Activated naive CD4-positive, alpha-beta T cell treated with anti-CD3 and anti-CD28 coated beads for 36 hours (primary cell): ENCODE data around the gene IFT172. TPM values are rescaled to one million over a fixed set of nuclear protein-coding genes. Genes with fewer than 3 reads are reported as not detected.
"Not testable (repeated sequence)": the region's sequence is repeated elsewhere in the genome, so short reads cannot be mapped to it uniquely, and the experiment has no call there.

Source experiments
- CTCF ChIA-PET: fragments of 350-600 bp; sonication (Branson Sonifier 250); formaldehyde crosslinking; loops from one replicate; lab custom pipeline; 2021; ENCODE audit warnings: antibody characterized with exemption; lab: Charles Lee
- DNase-seq: peaks from one replicate; pipeline ENCODE4 v3.0.0-alpha.2; 2020
- H3K27ac Mint-ChIP-seq: one replicate; pipeline ENCODE4 v1.8.0; 2021; ENCODE audit warnings: mild to moderate bottlenecking, mixed read lengths
- H3K27me3 Mint-ChIP-seq: one replicate; pipeline ENCODE4 v1.8.0; 2021; ENCODE audit warnings: low read depth, mixed read lengths
- H3K36me3 Mint-ChIP-seq: one replicate; pipeline ENCODE4 v1.8.0; 2021; ENCODE audit warnings: low read depth, mixed read lengths
- H3K4me1 Mint-ChIP-seq: one replicate; pipeline ENCODE4 v1.8.0; 2021; ENCODE audit warnings: low read depth, mixed read lengths
- H3K4me3 Mint-ChIP-seq: one replicate; pipeline ENCODE4 v1.8.0; 2021; ENCODE audit warnings: mild to moderate bottlenecking, moderate library complexity, mixed read lengths
- H3K9me3 Mint-ChIP-seq: one replicate; pipeline ENCODE4 v1.8.0; 2021; ENCODE audit warnings: mixed read lengths
- intact Hi-C: fragments of 100-400 bp; cut with micrococcal nuclease; formaldehyde crosslinking; loops from one replicate; pipeline ENCODE4 v1.15.1; 2023
- total RNA-seq, 2 experiments: library from RNA; stranded (reverse); gene quantifications; one replicate each; pipeline ENCODE4 v1.2.3, GENCODE V29; 2021

IFT172 gene
- total RNA-seq, 2 experiments from 2014 or later = 9.2 to 12.7 TPM

DNA sequence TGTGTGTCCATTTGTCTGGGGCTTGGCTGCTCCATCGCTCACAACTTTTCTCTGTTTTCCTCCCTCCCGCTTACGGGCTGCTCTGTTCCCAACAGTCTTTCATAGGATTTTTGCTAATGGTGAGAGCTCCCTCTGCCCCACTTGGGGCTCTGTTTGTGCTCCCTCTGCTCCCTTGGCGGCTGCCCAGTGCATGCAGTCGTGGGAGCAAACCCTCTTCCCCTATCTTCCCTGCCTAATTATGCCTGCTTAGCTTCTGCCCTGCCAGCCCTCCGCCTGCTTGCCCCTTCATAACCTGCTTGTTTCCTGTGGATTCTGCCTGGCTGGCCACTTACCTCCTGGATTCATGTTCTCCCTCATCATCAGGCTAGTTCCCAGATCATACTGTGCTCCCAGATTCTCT lies 53.9 kb downstream of the IFT172 start:
- no peak for DNase-seq
- peaks cover 19% of the 10 kb centered on the region for H3K4me1 Mint-ChIP-seq
- intact Hi-C loops = no loop called here
- peaks cover 26% of the 10 kb centered on the region for H3K36me3 Mint-ChIP-seq
- H3K27me3 Mint-ChIP-seq = no peaks in the 10 kb centered on the region
- H3K9me3 Mint-ChIP-seq = no peaks in the 10 kb centered on the region
- H3K4me3 Mint-ChIP-seq = no peak overlapping the region
- CTCF ChIA-PET = interaction anchor here (1.5 kb wide), 1 partner anchor 248 kb away, joined by 4 read pairs; no protein-coding TSS in a partner anchor
- no peak overlapping the region for H3K27ac Mint-ChIP-seq

DNA sequence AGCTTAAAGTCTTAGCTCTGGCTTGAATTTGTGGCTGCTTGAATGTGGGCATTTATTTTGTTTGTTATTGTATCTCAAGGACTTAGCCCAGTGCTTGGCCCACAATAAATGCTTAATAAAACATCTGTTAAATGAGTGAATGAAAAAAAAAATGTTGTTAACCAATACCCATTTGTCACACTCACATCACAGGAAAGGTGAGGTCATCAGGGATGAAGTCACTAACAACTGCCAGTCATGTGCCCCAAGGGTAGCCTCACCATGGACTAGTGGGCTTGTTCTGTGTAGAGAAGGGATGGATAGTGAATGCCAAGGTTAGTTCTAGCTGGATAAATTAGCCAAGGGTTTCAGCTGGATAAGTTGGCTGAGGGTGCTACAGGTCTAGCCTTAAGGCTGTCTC lies 58.1 kb downstream of the IFT172 start:
- Mint-ChIP-seq H3K27me3 (no peaks in the 10 kb centered on the region), H3K4me3 (peak overlapping the region; percentile 44), H3K27ac (peak overlapping the region; percentile 93), H3K9me3 (no peaks in the 10 kb centered on the region), H3K4me1 (peaks cover 31% of the 10 kb centered on the region), H3K36me3 (peaks cover 17% of the 10 kb centered on the region)
- intact Hi-C loops = loop anchor here (2.0 kb wide), 1 partner anchor 51 kb away; the partner anchor contains the start of gene ZNF513
- CTCF ChIA-PET = interaction anchor here (1.1 to 4.2 kb wide), 9 partner anchors 10 to 251 kb away, joined by 4 to 35 read pairs (median 8); partner anchors contain the start of genes EIF2B4, PPM1G, SNX17 and ZNF513
- peak; percentile 63 for DNase-seq

DNA sequence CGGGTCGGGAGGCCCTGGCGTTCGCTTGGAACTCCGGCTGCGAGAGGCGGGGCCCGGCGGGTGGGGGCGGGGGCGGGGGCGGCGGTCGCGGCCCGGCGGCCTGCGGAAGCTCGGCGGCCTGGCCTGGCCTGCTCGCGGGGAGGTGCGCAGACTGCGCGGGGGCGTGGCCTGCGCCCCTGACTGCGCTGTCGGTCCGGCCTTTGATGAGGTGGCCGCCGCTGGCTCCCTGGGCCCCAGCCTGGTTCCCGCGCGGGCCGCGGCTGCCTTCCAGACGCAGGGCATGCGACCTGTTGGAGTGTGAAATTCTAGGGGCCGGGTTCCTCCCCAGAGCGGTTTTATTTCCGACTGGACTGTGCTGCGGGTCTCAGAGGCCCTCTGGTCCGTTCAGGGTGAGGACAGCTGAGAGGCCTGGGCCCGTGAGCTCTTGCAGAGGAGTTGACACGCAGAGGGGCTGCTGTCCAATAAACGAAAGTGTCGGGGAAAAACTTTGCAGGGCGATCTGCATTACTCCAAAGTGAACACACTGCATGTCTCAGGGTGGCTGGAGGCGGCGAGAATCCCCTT lies 60.5 kb downstream of the IFT172 start:
- CTCF ChIA-PET = interaction anchor here (1.8 to 4.2 kb wide), 5 partner anchors 20 to 253 kb away, joined by 4 to 35 read pairs (median 13); partner anchors contain the start of genes PPM1G and ZNF513
- Mint-ChIP-seq H3K27me3 (no peaks in the 10 kb centered on the region), H3K4me3 (peak overlapping the region; percentile 98), H3K27ac (peak overlapping the region; percentile 93), H3K4me1 (peaks cover 31% of the 10 kb centered on the region), H3K9me3 (no peaks in the 10 kb centered on the region), H3K36me3 (peaks cover 16% of the 10 kb centered on the region)
- DNase-seq = peak; percentile 67
- intact Hi-C loops = loop anchor here (1.0 to 2.0 kb wide), 11 partner anchors 20 to 379 kb away; partner anchors contain the start of genes ATRAID, CCDC121, EIF2B4 and GPN1

DNA sequence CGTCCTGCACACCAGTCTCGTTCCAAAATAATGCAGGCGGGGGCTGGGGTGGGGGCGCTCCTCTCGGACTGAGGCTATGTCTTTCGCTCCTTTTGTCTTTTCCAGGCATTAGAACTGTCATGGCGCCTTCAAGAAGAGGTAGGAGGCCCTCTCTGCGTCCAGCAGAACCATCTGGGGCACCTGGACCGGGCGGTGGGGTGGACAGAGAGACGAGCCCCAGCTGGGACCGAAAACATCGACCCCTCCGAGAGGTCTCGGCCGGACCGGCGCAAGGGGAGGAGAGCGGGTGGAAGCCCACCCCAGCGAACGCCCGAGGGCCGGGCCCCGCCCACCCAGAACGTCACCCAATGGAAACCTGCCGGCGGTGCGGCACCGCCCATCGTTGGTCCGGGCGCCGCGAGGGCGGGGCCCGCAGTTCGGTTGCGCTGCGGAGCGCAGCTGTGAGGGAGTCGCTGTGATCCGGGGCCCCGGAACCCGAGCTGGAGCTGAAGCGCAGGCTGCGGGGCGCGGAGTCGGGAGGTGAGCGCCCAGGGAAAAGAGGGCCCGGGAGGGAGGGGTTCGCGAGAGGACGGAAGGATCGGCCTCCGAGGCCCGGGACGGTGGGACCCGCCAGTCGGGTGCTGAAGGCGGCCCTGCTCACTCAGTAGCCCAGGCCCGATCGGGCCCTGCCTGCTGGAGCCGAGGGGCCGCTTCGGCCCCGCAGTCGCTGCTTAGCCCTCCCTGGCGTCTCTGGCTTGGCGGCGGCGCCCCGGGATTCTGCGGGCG lies 61.1 kb downstream of the IFT172 start, which contains the start of gene NRBP1:
Gene NRBP1 (plus strand): TSS at position 419 of the 765 bp plus-strand sequence. CDS start 4,643 bp downstream, outside the sequence.
- no peaks in the 10 kb centered on the region for H3K27me3 Mint-ChIP-seq
- DNase-seq = peak; percentile 94
- CTCF ChIA-PET = interaction anchor here (3.2 to 4.2 kb wide), 3 partner anchors 20 to 254 kb away, joined by 13 to 35 read pairs (median 29); partner anchors contain the start of genes PPM1G and ZNF513
- peak within 1 kb of the TSS; percentile 94 for H3K27ac Mint-ChIP-seq
- intact Hi-C loops = loop anchor here (1.0 to 2.0 kb wide), 10 partner anchors 19 to 378 kb away; partner anchors contain the start of genes ATRAID, CCDC121, EIF2B4 and GPN1
- H3K4me3 Mint-ChIP-seq = peak within 1 kb of the TSS; percentile 98
- H3K4me1 Mint-ChIP-seq = peaks cover 31% of the 10 kb centered on the region
- no peaks in the 10 kb centered on the region for H3K9me3 Mint-ChIP-seq
- peaks cover 10% of the 10 kb centered on the region for H3K36me3 Mint-ChIP-seq

DNA sequence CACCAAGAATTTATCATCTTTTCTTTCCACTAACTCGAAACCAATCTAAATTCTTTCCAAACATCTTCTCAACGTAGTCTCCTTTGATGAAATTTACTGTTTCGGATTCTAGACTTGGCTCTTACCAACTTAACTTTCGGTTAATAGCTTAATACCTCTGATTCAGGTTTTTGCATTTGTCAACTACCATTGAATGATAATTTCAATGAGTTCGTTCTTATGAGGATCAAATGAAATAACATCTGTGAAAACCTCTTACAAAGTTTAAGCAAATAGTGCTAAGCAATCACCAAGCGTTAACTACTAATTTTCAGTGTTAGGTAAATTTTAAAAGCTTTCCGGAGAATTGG lies 61.7 kb downstream of the IFT172 start:
- intact Hi-C loops = loop anchor here (1.0 to 2.0 kb wide), 10 partner anchors 19 to 378 kb away; partner anchors contain the start of genes ATRAID, CCDC121, EIF2B4 and GPN1
- peaks cover 25% of the 10 kb centered on the region for H3K4me1 Mint-ChIP-seq
- peaks cover 7% of the 10 kb centered on the region for H3K36me3 Mint-ChIP-seq
- H3K27ac Mint-ChIP-seq = peak overlapping the region; percentile 94
- H3K27me3 Mint-ChIP-seq = no peaks in the 10 kb centered on the region
- CTCF ChIA-PET = interaction anchor here (4.2 kb wide), 1 partner anchor 19 kb away, joined by 35 read pairs; the partner anchor contains the start of gene PPM1G
- peak overlapping the region; percentile 98 for H3K4me3 Mint-ChIP-seq
- H3K9me3 Mint-ChIP-seq = no peaks in the 10 kb centered on the region
- no peak for DNase-seq

DNA sequence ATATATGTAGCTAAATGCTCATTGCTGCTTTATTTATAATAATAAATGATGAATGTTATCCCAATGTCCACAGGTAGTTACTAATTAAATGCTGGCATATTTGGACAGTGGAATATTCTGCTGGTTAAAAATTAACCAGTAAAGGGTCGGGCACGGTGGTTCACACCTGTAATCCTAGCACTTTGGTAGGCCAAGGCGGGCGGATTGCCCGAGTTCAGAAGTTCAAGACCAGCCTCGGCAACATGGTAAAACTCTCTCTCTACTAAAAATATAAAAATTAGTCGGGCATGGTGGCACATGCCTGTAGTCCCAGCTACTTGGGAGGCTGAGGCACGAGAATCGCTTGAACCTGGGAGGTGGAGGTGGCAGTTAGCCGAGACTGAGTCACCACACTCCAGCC lies 64.5 kb downstream of the IFT172 start:
- CTCF ChIA-PET, DNase-seq, intact Hi-C loops: not testable (repeated sequence)

DNA sequence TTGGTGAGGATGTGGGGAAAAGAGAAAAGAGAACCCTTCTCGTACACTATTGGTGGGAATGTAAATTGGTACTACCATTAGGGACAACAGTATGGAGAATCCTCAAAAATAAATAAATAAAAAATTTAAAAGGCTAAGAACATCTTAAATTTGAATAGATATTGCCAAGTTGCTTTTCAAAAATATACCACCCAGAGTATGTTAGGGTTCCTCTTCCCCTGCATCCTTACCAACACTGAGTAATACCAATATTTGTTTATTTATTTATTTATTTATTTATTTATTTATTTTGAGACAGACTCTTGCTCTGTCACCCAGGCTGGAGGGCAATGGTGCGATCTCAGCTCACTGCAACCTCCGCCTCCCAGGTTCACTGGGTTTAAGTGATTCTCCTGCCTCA lies 66.6 kb downstream of the IFT172 start:
- no peak overlapping the region for H3K27ac Mint-ChIP-seq
- no peak for DNase-seq
- no peak overlapping the region for H3K4me3 Mint-ChIP-seq
- CTCF ChIA-PET = interaction anchor here (0.9 kb wide), 1 partner anchor 260 kb away, joined by 3 read pairs; no protein-coding TSS in a partner anchor
- H3K9me3 Mint-ChIP-seq = no peaks in the 10 kb centered on the region
- peaks cover 7% of the 10 kb centered on the region for H3K4me1 Mint-ChIP-seq
- H3K27me3 Mint-ChIP-seq = no peaks in the 10 kb centered on the region
- no peaks in the 10 kb centered on the region for H3K36me3 Mint-ChIP-seq
- intact Hi-C loops = no loop called here

More for the DNA sequence above, 64.5 kb downstream of the IFT172 start:
- H3K4me1 Mint-ChIP-seq, H3K36me3 Mint-ChIP-seq, H3K27me3 Mint-ChIP-seq, H3K27ac Mint-ChIP-seq, H3K4me3 Mint-ChIP-seq, H3K9me3 Mint-ChIP-seq: not testable (repeated sequence)

DNA sequence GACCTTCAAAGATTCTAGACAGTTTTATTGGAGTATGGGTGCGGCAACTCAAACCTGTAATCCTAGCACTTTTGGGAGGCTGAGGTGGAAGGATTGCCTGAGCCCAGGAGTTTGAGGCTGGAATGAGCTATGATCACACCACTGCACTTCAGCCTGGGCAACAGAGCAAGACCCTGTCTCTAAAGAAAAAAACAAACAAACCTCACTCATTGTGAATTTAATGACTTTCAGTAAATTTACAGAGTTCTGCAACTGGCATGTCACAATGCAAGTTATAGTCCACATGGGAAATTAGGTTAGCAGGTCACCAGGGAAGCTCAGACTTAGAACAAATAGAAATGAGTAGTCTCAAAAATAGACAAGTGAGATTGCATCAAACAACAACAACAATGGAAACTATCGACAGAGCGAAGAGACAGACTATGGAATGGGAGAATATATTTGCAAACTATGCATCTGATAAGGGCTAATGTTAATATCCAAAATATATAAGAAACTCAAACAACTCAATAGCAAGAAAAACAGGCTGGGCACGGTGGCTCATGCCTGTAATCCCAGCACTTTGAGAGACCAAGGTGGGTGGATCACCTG lies 67.8 kb downstream of the IFT172 start:
- H3K9me3 Mint-ChIP-seq = no peaks in the 10 kb centered on the region
- intact Hi-C loops = no loop called here
- H3K36me3 Mint-ChIP-seq = no peaks in the 10 kb centered on the region
- CTCF ChIA-PET = interaction anchor here (1.3 kb wide), 1 partner anchor 9 kb away, joined by 3 read pairs; no protein-coding TSS in a partner anchor
- H3K4me3 Mint-ChIP-seq = no peak overlapping the region
- no peaks in the 10 kb centered on the region for H3K27me3 Mint-ChIP-seq
- H3K4me1 Mint-ChIP-seq = no peaks in the 10 kb centered on the region
- no peak overlapping the region for H3K27ac Mint-ChIP-seq
- DNase-seq = no peak

DNA sequence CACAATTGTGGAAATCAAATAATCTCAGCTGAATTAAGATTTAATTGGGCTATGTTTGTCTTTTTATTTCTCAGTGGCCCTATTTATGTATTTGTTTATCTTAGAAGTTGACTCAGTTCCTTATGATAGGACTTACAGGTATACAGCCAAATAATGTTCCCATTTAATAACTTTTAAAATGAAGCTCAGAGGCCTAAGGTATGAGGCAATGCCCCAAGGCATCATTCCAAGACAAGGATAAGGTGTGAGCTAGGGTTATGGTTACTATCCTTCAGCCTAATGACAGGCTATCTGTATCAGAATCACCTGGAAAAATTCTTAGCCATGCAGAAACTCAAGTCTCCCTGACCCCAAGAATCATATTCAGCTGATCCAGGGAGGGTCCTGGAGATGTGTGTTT lies 68.5 kb downstream of the IFT172 start:
- Mint-ChIP-seq H3K36me3 (no peaks in the 10 kb centered on the region), H3K27ac (no peak overlapping the region), H3K4me3 (no peak overlapping the region), H3K27me3 (no peaks in the 10 kb centered on the region), H3K4me1 (no peaks in the 10 kb centered on the region), H3K9me3 (no peaks in the 10 kb centered on the region)
- DNase-seq = no peak
- intact Hi-C loops = no loop called here
- CTCF ChIA-PET = interaction anchor here (1.3 kb wide), 1 partner anchor 10 kb away, joined by 3 read pairs; no protein-coding TSS in a partner anchor

DNA sequence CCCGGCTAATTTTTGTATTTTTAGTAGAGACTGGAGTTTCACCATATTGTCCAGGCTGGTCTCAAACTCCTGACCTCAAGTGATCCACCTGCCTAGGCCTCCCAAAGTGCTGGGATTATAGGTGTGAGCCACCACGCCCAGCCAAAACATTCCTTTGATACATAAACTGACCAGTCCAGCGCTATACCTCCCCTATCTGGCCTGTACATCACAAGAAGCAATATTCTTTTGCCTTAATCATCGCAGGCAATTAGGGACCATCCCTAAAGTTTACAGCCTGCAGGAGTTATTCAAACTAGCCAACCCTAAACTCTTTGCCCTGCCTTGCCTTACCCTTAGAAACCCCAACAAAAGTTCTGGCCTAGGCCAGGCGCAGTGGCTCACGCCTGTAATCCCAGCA lies 73.4 kb downstream of the IFT172 start:
- no peak overlapping the region for H3K27ac Mint-ChIP-seq
- DNase-seq = no peak
- no peaks in the 10 kb centered on the region for H3K36me3 Mint-ChIP-seq
- intact Hi-C loops = no loop called here
- H3K4me3 Mint-ChIP-seq = no peak overlapping the region
- no peaks in the 10 kb centered on the region for H3K9me3 Mint-ChIP-seq
- no peaks in the 10 kb centered on the region for H3K27me3 Mint-ChIP-seq
- CTCF ChIA-PET = interaction anchor here (0.7 kb wide), 1 partner anchor 10 kb away, joined by 3 read pairs; no protein-coding TSS in a partner anchor
- H3K4me1 Mint-ChIP-seq = no peaks in the 10 kb centered on the region

DNA sequence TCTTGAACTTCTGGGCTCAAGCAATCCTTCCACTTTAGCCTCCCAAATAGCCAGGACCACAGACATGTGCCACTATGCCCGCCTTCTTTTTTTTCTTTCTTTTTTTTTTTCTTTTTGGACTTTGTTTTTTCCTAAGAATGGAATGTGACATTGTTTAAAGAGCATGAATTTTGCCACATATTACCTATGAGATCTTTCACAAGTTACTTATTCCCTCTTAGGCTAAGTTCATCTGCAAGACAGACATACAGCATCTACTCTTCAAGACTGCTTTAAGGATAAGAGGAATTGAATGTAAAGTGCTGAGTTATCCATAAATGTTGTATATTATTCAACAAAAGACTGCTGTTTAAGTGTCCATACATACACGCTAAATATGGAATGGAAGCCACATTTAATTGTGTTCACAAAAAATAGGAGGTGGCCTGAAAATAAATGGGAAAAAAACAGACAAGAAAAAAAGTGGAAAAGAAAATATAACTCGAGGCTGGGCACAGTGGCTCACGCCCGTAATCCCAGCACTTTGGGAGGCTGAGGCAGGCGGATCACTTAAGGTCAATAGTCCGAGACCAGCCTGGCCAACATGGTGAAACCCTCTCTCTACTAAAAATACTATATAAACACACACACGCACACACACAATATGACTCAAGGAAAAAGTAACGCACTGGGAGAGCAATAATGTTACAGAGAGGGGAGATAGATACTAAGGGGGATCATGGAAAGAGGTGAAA lies 77.0 kb downstream of the IFT172 start:
- Mint-ChIP-seq H3K27ac (no peak overlapping the region), H3K27me3 (no peaks in the 10 kb centered on the region), H3K9me3 (no peaks in the 10 kb centered on the region), H3K4me3 (no peak overlapping the region), H3K36me3 (peaks cover 2% of the 10 kb centered on the region), H3K4me1 (peaks cover 12% of the 10 kb centered on the region)
- DNase-seq = no peak
- CTCF ChIA-PET = interaction anchor here (0.6 kb wide), 1 partner anchor 981 kb away, joined by 3 read pairs; no protein-coding TSS in a partner anchor
- intact Hi-C loops = no loop called here
